ENCODE data around the gene MICAL2. TPM values are rescaled to one million over a fixed set of nuclear protein-coding genes. Genes with fewer than 3 reads are reported as not detected.
A peak's percentile ranks its signal among the peaks of the same experiment; 100 is the strongest.

Gene MICAL2
- total RNA-seq, 4 donors from 2014 or later, result 195 to 499 (median 259) TPM

- H3K9me3 ChIP-seq, result no peaks in the 10 kb centered on the region
- no peak for DNase-seq (ENCODE audit: extremely low spot score)
- H3K27ac ChIP-seq (replicated peaks in 1 of 4), result peak overlapping the region in 3 of 4 donors; percentile 18 to 66 (median 26)
- H3K36me3 ChIP-seq, result peaks cover 0 to 2% (median 0%) of the 10 kb centered on the region in 4 donors
- H3K4me3 ChIP-seq, result no peak overlapping the region
- TF ChIP-seq EP300 (IDR thresholded peaks at IDR 0.05) (no peak), POLR2AphosphoS5 (IDR thresholded peaks at IDR 0.05) (peak in 1 of 2 donors; percentile 61)
- 79% methylated on average over 4 of the region's 4 CpGs for WGBS
- intact Hi-C loops (cut with DNase I), result loop anchor here (5.0 to 10.0 kb wide), 3 partner anchors 187 to 477 kb away; no protein-coding TSS in a partner anchor
- H3K27me3 ChIP-seq, result no peaks in the 10 kb centered on the region
- H3K4me1 ChIP-seq, result peaks cover 6 to 29% (median 25%) of the 10 kb centered on the region in 4 donors
Observed at GRCh38 chr11:12279672-12280108, 169.3 kb downstream of the MICAL2 start.

GRCh38 chr11:12280199-12280837, 169.9 kb downstream of the MICAL2 start:
- H3K27ac ChIP-seq (replicated peaks in 1 of 4), result peak overlapping the region; percentile 18 to 66 (median 23)
- TF ChIP-seq POLR2A (IDR thresholded peaks at IDR 0.05; ENCODE audit: low read depth) (no peak), POLR2AphosphoS5 (IDR thresholded peaks at IDR 0.05) (no peak), EP300 (IDR thresholded peaks at IDR 0.05) (no peak), CTCF (IDR thresholded peaks at IDR 0.05) (no peak)
- DNase-seq (ENCODE audit: extremely low spot score), result no peak
- peaks cover 0 to 2% (median 0%) of the 10 kb centered on the region in 4 donors for H3K36me3 ChIP-seq
- no peaks in the 10 kb centered on the region for H3K9me3 ChIP-seq
- H3K4me3 ChIP-seq, result no peak overlapping the region
- peaks cover 6 to 34% (median 25%) of the 10 kb centered on the region in 4 donors for H3K4me1 ChIP-seq
- 85% methylated on average over 4 of the region's 4 CpGs for WGBS
- H3K27me3 ChIP-seq, result no peaks in the 10 kb centered on the region
- intact Hi-C loops (cut with DNase I), result loop anchor here (5.0 kb wide), 1 partner anchor 478 kb away; no protein-coding TSS in a partner anchor

- intact Hi-C loops (cut with DNase I), result loop anchor here (1.0 to 5.0 kb wide), 2 partner anchors 234 to 479 kb away; no protein-coding TSS in a partner anchor
- no peak for TF ChIP-seq EP300 (IDR thresholded peaks at IDR 0.05)
- TF ChIP-seq CTCF (IDR thresholded peaks at IDR 0.05), result no peak
- no peak for TF ChIP-seq POLR2A (IDR thresholded peaks at IDR 0.05; ENCODE audit: low read depth)
- TF ChIP-seq POLR2AphosphoS5 (IDR thresholded peaks at IDR 0.05), result no peak
Observed at GRCh38 chr11:12280838-12281565, 170.6 kb downstream of the MICAL2 start.

GRCh38 chr11:12281571-12282478, 171.4 kb downstream of the MICAL2 start:
- peak; percentile 96 for DNase-seq (ENCODE audit: extremely low spot score)
- no peak overlapping the region for H3K4me3 ChIP-seq
- 32% methylated on average over 12 of the region's 12 CpGs for WGBS
- peaks cover 6 to 48% (median 38%) of the 10 kb centered on the region in 4 donors for H3K4me1 ChIP-seq
- H3K36me3 ChIP-seq, result no peaks in the 10 kb centered on the region
- no peaks in the 10 kb centered on the region for H3K27me3 ChIP-seq
- TF ChIP-seq EP300 (IDR thresholded peaks at IDR 0.05), result no peak
- TF ChIP-seq CTCF (IDR thresholded peaks at IDR 0.05), result peak in 2 of 3 experiments; percentile 99 to 100
- TF ChIP-seq POLR2AphosphoS5 (IDR thresholded peaks at IDR 0.05), result peak in 1 of 2 donors; percentile 63
- no peak for TF ChIP-seq POLR2A (IDR thresholded peaks at IDR 0.05; ENCODE audit: low read depth)
- H3K27ac ChIP-seq (replicated peaks in 1 of 4), result peak overlapping the region in 1 of 4 donors; percentile 66
- intact Hi-C loops (cut with DNase I), result loop anchor here (1.0 to 5.0 kb wide), 2 partner anchors 235 to 480 kb away; no protein-coding TSS in a partner anchor
- no peaks in the 10 kb centered on the region for H3K9me3 ChIP-seq

More at GRCh38 chr11:12280838-12281565, 170.6 kb downstream of the MICAL2 start:
- Histone ChIP-seq H3K27me3 (no peaks in the 10 kb centered on the region), H3K27ac (replicated peaks in 1 of 4) (peak overlapping the region in 2 of 4 donors; percentile 26 to 66), H3K36me3 (peaks cover 0 to 2% (median 0%) of the 10 kb centered on the region in 4 donors), H3K9me3 (no peaks in the 10 kb centered on the region), H3K4me1 (peaks cover 6 to 40% (median 30%) of the 10 kb centered on the region in 4 donors), H3K4me3 (no peak overlapping the region)
- 89% methylated on average over 7 of the region's 15 CpGs for WGBS
- DNase-seq (ENCODE audit: extremely low spot score), result no peak

Measured in esophagus muscularis mucosa (tissue), 4 donors.